Measurements from ENCODE around the gene IARS1. TPM values are rescaled to one million over a fixed set of nuclear protein-coding genes. Genes with fewer than 3 reads are reported as not detected.

The IARS1 gene
- total and polyA plus RNA-seq, 2 of the 8 experiments (the other 6 are each of a cell fraction or from before 2014, with no cell fraction given) = 74.9 to 243 TPM

GRCh38 chr9:92308893-92309292 lies 15.4 kb upstream of the IARS1 start (continued):
- TF ChIP-seq HDAC2 (IDR thresholded peaks at IDR 0.05; ENCODE audit: borderline replicate concordance in 1 of 2, low read depth in 2 of 2, low read length in 2 of 2) (no peak), YY1 (IDR thresholded peaks at IDR 0.05; ENCODE audit: low read depth, low read length) (no peak), CREB1 (IDR thresholded peaks at IDR 0.05) (no peak), NANOG (IDR thresholded peaks at IDR 0.05; ENCODE audit: insufficient read depth, low read depth, low read length, poor library complexity, severe bottlenecking) (no peak), ATF3 (IDR thresholded peaks at IDR 0.05; ENCODE audit: insufficient read depth, low read depth, low read length) (no peak), KDM4A (IDR thresholded peaks at IDR 0.05; ENCODE audit: low read depth, low read length, severe bottlenecking) (no peak), RBBP5 (IDR thresholded peaks at IDR 0.05; ENCODE audit: borderline replicate concordance, low read depth, low read length) (no peak)
